HG02885 (cell line): Measurements from ENCODE around the gene RHBDF1.

Experiments used
- ATAC-seq: cut with Tn5 transposase; IDR thresholded peaks from one replicate; pipeline ENCODE4 v1.9.1; 2021; ENCODE audit warnings: mild to moderate bottlenecking; ENCODE audit not compliant: unreplicated experiment, poor library complexity

RHBDF1 gene, protein sequence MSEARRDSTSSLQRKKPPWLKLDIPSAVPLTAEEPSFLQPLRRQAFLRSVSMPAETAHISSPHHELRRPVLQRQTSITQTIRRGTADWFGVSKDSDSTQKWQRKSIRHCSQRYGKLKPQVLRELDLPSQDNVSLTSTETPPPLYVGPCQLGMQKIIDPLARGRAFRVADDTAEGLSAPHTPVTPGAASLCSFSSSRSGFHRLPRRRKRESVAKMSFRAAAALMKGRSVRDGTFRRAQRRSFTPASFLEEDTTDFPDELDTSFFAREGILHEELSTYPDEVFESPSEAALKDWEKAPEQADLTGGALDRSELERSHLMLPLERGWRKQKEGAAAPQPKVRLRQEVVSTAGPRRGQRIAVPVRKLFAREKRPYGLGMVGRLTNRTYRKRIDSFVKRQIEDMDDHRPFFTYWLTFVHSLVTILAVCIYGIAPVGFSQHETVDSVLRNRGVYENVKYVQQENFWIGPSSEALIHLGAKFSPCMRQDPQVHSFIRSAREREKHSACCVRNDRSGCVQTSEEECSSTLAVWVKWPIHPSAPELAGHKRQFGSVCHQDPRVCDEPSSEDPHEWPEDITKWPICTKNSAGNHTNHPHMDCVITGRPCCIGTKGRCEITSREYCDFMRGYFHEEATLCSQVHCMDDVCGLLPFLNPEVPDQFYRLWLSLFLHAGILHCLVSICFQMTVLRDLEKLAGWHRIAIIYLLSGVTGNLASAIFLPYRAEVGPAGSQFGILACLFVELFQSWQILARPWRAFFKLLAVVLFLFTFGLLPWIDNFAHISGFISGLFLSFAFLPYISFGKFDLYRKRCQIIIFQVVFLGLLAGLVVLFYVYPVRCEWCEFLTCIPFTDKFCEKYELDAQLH

DNA sequence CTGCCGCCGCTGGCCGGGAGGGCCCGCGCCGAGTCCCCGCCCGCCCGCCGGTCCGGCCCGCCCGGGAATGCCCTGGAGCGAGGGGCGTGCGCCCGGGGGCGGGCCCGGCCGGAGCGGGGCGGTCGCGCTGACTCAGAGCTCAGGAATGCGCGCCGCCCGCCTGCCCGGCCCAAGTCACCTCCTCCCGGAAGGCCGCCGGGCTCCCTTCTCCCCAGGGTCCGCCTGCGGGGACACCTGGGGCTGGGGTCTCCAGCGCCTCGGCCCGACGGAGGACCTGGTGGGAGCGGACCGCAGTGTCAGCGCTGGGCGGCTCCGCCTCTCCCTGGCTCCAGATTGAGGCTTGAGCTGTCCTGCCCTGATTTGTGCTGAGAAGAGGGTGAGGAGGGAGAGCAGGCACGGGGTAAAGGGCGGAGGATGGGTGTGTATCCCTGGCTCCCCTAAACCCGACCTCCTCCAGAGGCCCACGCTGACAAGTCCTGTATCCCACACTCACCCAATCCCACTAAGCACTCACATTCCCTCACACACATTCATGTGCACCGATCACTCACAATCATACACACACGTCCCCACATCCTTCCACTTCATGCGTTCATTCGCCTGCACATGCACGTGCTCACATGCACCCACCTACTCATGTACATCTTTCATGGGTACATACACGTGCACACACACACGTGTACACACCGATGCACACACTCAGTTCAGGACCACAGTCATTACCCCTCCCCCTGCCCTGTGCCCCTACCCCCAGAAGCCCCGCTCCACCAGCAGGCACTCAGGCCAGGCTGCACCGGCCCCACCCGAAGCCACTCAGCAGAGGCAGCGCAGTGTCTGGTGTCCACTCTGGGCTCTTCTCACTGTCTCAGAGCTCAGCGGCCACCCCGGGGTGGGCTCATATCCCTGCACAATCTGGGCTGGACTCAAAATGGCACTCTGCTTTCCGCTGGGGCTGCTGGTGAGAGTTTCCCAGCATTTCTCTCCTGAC, at the start of gene RHBDF1:
Gene RHBDF1, minus strand, starts transcription at position 71 of the 988 bp plus-strand sequence. CDS start 7,616 bp downstream, outside the sequence.
- no peak for ATAC-seq

DNA sequence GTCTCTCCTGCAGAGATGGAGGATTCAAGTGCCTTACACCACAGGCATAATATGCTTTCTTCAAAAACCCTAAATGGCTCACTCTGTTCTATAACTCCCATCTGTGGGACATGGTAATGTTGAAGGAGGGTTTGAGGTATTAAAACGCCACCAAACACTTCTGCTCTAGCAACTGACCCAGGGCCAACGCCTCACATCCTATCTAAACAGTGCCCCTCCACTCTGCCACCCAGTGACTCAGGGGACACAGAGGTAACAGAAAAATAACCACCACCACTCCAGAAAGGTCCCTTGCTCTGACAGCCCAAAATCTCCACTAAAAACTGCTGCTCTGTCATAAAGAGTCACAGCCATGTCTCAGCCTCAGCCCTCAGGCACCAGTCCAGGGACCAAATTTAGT, 48.3 kb upstream of the RHBDF1 start:
- no peak for ATAC-seq

DNA sequence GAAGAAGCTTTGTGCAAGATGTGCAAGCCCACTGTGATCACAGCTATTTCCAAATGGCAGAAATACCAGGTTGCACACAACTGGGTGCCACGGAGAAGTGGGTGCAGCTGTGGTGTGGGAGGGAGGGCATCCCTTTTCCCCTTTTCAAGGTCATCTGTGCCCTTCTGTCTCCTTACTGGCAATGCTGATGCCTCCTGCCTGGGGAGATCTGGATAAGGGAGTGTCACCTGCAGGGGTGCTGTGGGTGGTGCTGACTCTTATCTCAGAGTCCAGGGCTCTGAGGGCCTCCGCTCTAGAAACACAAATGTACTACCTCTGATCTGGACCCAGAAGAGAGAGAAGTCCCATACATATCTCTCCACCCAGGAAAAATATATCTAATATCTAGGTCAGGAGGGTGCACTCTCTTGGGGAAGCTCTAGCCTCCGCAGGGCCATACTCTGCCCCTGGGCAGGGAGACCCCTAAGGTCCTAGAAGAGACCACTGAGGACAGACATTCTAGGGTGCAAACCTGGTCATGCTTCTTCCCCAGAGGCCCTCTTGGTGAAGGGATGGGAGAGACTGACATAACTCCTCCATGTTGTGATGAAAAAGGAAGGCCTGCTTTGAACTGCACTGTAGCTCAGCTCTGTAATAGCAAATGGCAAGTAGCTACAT, 47.5 kb upstream of the RHBDF1 start:
- no peak for ATAC-seq

DNA sequence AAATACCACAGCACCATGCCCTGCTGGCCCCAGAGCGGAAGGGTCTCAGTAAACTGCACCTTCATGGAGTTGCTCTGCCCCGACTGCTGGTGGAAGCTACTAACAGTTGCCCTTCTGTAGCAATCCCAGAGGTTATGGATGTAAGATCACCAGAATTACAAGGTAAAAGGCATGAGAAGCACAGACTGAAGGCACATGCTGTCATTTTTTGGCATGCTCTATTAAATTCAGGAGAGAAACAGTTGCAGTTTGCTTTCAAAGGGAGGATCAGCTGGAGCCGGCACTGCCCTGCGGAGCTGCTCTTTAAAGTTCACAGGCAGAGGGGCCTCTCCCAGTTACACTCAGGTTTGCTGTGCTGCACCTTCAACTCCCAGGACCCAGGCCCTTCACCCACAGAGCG, 46.9 kb upstream of the RHBDF1 start:
- ATAC-seq: no peak

DNA sequence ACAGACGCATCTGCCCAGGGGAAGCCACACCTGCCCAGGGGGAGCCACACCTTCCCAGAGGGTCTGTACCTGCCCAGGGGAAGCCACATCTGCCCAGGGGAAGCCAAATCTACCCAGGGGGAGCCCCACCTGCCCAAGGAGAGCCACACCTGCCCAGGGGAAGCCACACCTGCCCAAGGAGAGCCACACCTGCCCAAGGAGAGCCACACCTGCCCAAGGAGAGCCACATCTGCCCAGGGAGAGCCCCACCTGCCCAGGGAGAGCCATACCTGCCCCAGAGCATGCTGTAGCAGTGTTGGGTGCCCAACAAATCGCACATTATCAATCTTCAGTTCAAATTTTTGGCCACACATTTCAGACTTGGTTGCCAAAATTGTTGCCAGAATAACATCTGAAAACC, 46.4 kb upstream of the RHBDF1 start:
- no peak for ATAC-seq

DNA sequence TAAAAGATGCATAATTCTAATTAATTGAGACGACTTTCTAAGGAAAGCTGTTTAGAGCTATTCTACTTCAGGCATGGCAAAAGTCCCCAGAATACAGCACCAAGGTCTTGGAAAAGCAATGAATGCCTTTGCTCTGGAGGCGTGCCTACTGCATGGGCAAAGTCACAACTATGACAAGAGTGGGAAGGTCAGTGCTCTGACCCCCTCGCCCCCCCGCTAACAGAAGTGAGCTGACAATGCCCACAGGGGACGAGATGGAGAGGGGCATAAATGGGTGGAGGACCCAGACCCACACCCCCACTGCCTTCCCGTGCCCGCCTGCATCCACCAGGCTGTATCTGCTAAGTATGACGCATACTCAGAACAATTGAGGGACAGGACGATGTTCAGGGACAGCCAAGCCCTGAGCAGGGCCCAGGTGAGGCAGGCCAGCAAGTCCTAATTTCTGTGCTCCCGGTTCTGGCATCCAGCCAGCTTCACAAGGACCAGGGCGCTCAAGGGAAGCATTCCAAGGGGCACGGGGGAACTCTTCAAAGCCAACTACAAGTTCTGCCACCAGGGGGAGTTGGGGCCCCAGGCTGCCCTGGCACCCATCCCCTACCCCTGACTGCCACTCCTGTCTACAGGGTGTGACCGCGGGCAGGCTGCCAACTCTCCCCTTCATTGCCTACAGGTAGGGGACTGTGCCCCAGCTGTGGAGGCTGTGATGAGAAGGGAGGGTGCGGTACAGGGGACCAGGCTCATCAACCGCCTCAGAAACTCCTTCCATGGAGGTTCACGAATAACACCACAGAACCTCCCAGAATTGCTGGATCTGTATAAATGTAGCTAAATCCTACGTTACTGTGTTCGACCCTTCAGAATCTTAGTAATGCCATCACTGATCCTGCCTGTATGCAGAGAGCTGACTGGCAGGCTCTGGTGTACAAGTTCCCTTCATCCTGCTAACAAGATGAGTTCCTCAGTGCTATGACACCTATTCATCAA, 45.2 kb upstream of the RHBDF1 start:
- no peak for ATAC-seq

DNA sequence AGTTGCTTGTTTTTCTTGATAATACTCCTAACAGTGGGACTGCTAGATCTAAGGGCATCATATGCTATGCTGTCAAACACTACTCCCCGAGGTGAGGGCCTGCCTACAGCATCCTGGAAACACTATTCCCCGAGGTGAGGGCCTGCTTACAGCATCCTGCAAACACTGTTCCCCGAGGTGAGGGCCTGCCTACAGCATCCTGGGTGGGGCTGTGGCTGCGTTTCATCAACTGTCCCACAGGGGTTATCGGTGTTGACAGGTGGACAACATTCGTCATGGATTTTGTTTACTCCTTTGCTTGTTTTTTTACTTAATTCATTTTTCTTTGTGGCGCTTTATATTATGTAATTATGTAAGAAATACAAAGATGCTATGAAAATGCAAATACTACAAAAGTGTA, 43.6 kb upstream of the RHBDF1 start:
- no peak for ATAC-seq

DNA sequence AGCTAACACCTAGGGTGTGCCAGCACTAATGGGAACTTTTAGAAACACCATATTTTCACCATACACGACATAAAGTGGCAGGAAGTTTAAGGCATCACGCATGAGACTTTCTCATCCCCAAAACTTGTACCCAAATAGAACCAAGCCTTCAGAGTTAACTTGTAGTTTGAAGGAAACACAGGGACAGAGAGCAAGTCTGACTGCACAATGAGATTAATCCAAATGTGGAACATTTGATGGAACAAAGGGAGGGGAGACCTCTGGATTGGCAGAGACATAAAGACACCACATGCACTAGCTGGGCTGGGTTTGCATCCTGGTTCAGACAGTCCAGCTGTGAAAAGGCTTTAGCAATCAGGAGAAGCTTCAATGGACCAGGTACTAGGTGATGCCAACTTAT, 41.9 kb upstream of the RHBDF1 start:
- ATAC-seq: no peak

DNA sequence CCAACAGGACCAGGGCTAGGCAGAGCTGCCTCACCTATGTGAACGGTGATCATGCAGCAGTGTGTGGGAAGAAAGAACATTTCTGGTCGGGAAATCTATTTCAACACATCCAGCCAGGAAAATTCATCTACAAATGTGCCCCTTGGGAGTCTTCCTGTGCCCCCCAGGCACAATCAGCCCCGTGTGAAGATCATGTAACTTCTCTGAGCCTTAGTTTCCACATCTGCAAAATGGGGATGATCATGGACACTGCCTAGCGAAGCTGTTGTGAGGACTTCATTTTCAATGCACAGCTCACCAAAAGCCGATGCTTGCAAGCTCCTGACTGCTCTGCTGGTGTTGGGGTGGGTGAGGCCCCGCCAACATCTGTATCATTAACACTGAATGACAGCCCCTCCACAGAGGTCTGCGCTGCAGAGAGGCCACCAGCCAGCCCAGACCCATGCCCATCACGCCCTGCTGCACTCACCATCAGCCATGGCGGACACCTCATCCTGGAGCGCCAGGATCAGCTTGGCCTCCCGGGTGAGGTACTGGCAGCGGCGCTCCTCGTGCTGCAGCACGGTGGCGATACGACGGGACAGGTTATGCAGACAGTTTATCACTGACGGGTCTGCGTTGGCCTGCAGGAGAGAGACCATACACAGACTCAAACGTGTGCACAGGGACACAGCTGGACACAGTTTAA, 39.9 kb upstream of the RHBDF1 start:
- ATAC-seq: no peak

DNA sequence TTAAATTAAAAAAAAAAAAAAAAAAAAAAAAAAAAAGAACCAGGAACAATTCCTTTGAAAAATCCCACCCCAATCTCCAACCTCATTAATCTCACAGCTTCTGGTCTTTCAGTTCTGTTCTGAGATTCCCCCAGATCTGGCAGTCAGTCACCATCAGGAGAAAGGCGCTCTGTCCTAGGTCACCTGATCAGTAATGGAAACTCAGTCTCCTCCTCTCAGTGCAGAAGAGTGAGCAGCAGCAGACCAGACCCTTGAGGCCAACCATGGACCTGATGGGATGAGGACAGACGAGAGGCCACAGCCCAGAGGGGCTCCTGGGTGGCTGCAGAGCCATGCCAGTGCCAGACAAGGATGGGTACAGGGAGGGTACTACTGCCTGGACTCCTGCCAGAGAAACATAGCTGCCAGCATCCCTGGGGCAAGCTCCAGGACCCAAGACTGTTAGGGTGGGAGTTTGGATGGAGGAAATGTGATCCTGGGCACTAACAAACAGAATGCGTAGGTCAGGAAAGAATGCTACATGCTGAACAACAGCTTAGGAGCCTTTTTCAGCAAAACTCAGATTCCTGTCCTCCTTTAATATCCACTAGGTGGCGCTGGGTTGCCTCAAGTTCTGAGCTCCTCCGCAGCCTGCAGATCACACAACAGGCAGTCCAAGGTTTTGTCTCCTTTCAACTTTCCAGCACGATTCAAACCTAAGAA, 34.3 kb upstream of the RHBDF1 start:
- no peak for ATAC-seq

DNA sequence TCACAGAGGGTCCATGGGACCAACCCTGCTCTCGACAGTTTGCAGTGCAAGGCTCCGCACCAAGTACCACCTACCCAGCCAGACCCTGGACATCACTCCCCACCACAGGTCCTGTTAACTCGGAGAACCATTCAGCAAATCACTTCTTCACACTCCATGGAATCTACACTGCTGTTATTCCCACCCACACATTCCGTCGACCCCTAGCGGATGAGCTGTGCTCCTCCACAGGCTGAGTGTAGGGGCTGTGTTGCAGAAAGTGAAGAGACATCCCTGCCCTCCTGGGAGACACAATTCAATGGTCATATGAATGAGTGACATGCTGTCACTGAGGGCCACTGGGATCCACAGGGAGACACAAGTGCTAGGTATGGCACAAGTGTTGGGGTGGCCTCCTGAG, 33.1 kb upstream of the RHBDF1 start:
- ATAC-seq: no peak

DNA sequence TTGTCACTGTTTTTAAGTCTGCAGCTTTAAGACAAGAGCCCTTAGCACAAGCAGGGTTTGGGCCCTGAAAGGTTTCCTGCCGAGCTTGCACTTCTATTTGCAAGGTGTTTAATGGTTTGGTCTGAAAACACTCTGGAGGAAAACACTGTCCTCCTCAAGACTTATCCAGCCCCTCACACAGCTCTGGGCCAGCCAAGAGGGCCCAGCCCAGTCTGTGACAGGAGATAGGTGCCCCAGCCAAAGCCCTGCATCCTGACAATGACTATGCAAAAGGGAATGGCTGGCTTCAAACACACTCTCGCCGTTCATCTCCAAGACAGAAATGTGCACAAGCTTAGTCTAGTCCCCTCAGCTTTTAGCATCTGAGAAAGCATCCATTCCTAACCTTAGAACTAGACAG, 32.5 kb upstream of the RHBDF1 start:
- no peak for ATAC-seq

DNA sequence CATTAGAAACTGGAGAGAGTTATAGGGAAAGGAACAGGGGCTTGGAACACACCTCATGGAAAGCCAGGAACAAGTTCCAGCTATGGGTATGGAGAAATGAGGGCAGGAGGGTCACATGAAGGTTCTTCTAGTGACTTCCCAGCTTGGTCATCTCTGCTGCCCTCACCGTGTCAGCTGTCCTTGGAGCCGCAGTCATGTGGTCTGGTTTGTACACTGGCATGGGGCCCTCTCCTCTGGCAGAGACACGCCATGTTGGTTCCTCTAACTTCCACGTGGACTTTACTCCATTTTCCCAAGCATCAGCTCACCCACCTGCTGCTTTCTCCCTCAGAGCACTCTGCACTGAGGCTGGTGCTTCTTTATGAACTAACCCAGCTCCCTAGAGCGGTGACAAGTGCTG, 31.9 kb upstream of the RHBDF1 start:
- no peak for ATAC-seq

DNA sequence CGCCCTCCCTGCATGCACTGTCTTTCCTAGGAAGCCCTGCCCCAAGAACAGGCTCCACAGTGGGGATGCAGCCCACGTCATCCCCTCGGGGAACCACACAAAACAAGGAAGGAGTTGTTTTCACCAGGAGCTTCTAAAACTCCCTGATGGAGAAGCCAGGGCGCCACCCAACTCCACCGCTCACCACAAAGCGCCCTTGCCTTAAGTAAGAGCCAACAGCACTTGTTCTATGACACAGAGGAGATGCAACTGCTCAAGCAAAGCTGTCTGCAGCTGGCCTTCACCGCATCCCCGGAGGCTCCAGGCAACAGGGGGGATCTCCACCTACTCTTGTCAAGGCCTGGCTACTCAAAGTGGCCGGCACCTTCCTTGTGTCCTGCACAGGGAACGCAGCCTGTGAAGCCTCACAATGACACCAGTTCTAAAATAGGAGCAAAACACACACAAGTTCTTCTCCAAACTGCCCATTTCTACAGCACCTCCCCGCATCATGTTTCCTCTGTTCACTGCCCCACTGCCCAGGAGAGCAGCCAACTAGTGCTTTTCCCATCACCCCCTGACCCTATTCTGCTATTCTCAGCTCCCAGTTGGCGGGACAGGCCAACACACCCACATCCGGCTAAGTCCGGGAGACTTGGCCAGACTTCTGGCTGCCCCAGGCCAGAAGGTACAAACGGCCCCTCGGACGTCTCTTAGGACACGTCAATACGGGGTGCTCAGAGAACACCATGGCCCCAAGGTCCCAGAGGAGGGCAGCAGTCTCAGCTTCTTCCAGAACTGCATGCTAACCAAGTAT, 29.8 kb upstream of the RHBDF1 start:
- ATAC-seq: no peak

DNA sequence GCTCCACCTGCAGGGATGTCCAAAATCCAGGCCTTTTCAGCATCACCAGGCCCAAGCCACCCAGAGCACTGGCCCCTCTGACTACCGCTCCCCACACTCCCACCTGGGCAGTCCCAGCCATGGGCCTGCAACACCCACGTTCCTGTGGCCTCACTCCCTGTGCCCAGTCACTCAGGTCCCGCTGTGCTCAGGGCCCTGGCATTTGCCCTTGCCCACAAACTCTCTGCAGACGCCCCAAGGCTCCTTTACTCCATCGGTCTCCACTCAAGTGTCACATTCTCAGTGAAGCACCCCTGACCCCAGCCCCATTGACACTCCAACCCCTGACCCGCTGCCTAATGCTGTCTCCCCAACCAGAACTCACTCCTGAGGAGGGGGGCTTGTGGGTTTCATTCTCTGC, 29.2 kb upstream of the RHBDF1 start:
- no peak for ATAC-seq

DNA sequence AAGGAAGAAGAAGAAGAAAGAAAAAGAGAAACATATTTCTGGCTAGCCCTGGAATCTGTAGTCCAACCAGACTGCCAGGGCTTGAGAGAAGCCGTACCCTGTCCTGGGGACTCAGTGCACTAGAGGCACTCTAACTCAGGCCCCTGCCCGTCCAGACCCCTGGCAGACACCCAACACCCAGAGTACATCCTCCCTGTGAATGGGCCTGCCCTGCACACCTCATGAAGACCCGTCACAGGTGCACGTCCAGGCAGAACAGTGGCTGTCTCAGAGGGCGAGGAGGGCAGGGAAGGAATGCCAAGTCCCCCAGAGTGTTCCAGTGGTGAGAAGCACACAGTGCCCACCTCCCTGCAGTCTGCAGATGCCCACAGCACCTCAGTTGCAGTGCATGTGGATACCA, 28.6 kb upstream of the RHBDF1 start:
- no peak for ATAC-seq

DNA sequence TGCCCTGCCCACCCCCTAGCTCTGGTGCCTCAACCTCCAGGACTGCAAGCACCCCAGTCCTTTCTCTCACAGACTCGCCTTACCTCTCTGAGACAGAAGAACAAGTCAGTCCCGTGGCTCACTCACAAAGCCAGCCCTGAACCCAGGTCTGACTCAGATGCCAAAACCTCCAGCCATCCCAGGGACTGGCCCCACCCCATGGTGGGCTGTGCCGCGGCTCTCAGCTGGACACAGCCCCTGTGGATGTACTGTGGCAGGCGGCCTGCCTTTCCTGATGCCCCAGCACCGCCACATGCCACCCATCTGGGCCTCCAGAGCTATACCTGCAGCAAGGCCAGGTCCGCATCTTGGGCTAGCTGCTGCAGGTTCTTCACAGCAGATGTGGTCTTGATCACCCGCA, 25.4 kb upstream of the RHBDF1 start:
- no peak for ATAC-seq
